Measurements from ENCODE around the gene MOV10L1.

Gene MOV10L1

GRCh38 chr22:50205781-50206569, 116.2 kb downstream of the MOV10L1 start:
- DNase-seq = no peak

DNA sequence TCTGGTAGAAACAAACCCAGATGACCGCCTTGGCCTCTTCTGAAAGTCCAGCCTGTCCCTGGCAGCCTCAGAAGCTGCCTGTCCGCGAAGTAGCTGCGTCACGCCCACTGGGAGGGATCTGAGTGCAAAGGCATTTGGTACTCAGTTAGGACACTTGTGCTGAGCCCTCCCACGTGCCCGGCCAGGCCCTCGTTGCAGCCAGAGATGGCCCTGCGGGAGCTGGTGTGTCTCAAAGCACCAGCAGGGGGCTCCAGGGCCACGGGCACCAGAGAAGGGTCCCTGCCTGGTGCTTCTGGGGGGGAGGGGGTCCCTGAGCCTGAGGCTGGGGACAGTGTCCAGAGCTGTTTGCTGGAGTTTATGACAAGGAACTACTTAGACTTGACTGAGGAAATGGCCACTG, 116.8 kb downstream of the MOV10L1 start:
- peak; percentile 28 for DNase-seq

DNA sequence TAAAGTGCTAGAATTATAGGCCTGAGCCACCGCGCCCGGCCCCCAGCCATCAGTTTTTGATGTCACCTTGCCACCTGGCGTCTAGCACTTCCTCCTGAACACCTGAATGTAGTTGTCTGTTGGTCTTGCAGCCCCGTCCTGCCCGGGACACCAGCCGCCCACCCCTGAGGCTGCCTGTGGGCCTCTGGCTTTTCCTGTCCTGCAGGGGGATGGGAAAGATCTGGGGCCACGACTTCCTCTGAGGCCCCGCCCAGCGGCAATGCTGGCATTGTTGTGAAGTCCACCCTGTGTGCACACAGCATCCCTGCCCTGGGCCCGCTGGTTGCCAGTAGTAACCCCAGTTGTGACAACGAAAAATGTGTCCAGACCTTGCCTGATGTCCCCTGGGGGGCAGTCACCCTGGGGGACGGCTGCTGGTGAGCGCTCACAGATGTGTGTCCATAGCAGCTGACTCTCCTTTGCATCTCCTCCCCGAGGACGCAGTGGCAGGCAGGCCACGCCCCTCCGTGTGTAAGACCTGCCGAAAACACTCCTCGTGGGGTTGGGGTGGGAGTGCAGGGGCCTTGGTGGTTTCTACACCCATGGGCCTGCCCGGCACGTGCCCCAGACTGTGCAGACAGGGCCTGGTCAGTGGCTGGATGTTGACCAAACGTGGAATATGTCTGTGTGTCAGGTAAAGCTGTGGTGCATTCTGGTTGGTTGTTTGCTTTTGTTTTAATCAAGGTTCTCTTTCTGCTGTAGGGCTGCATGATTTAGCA, 117.8 kb downstream of the MOV10L1 start:
- DNase-seq = no peak

- no peak for DNase-seq
Observed at GRCh38 chr22:50208430-50208938, 118.7 kb downstream of the MOV10L1 start.

DNA sequence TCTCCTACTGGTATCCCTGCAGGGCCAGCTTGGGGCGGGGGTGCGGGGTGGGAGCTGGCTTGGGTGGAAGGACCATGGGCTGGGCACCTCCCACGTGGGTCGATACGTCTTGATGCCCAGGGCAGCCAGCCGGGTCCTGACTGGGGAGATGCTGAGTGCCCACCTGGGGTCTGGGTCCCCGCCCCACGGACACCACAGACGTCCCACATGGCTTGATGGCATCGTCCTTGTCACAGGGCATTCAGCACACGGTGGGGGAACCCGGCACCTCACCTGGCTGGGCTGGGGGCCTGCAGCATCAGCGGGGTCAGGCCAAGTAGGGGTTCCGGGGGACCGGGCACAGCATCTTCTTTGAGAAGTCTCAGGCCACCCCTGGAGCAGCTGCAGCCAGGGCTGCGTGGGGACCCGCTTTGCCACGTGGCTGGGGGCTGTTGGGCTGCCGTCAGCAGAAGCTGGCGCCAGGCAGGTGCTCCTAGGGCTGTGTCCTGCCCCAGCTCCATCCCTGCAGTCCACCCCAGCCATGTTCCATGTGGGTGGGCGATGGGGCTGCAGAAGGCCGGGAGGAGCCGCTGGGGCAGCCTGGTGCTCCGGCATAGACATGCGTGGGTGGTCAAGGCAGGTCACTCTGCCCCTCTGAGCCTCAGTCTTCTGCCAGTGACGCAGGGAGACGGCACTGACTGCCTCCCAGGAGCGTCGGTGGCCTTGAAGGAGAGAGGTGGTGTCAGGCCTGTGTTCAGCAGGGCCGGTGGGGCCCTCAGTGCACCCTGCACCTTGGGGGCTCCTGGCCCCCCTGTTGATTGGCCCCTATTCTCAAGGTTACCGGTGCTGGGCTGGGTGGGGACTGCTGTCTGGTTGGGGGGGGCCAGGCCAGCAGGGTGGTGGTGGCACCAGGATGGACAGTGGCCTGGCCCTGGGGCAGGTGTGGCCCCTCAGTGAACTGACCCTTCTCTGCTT, 119.4 kb downstream of the MOV10L1 start:
- no peak for DNase-seq

GRCh38 chr22:50209893-50210292, 120.1 kb downstream of the MOV10L1 start:
- DNase-seq = peak; percentile 59

GRCh38 chr22:50210378-50211139, 120.8 kb downstream of the MOV10L1 start:
- DNase-seq = no peak

DNA sequence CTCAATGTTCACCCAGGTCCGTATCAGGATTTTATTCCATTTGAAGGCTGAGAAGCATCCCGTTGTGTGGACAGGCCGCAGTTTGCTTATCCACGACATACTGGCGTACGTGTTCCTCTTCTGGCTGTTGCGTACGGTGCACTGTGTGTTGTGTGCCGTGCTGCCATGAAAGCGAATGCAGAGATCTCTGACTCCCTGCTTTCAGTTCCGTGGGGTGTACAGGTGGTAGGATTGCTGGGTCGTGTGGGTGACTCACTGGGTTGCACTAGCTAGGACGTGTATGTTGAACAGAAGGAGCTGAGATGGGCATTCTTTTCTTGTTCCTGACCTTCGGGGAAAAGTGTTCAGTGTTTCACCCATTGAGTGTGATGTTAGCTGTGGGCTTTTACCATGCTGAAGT, 121.3 kb downstream of the MOV10L1 start:
- no peak for DNase-seq
